ENCODE data around the gene FOXA3. TPM values are rescaled to one million over a fixed set of nuclear protein-coding genes. Genes with fewer than 3 reads are reported as not detected.

Gene FOXA3
- total RNA-seq, 1 donor from 2014 or later, result not detected

DNA sequence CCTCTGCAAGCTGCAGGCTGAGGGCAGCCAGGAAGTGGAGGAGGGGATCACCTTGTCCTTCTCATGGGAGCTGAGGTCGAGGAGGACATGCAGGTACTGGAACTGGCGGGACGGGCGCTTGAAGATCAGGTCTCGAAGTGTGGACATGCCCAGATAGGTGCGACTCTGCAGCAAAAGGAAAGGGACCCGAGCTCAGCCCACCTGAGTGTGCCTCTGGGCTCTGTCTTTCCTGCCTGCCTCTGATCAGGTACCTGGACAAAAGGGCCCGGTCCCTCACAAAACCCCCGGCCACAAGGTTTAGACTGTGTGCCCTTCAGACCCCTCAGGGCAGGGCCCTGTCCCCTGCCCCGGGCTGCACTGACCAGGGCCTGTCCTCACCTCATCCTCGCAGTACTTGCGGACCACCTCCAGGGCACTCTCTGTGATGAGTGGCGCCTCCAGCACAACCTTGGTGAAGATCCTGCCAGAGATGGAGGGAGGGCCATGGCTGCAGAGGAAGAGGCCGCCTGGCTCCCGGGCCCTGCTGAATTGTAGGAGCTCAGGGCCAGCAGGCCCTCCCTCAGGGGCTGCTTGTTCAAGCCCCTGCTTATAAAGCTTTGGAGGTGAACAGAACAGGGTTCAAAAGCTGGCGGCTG lies 36.5 kb upstream of the FOXA3 start:
- H3K27ac ChIP-seq (ENCODE audit: low read depth, low read length), result no peak overlapping the region
- H3K9me3 ChIP-seq (ENCODE audit: control insufficient read depth in 3 of 3, low read length in 3 of 3), result no peaks in the 10 kb centered on the region
- no peaks in the 10 kb centered on the region for H3K27me3 ChIP-seq (ENCODE audit: control insufficient read depth in 3 of 3, insufficient read depth in 3 of 3, low read length in 3 of 3)
- H3K36me3 ChIP-seq (ENCODE audit: control insufficient read depth in 3 of 3, insufficient read depth in 3 of 3, low read length in 3 of 3), result peaks cover 80 to 94% (median 81%) of the 10 kb centered on the region in 3 donors
- no peak overlapping the region for H3K9ac ChIP-seq (ENCODE audit: low read depth in 1 of 3, low read length in 3 of 3)
- no peak overlapping the region for H3K4me3 ChIP-seq (ENCODE audit: low read length in 3 of 3)
- peaks cover 0 to 8% (median 6%) of the 10 kb centered on the region in 3 donors for H3K4me1 ChIP-seq (ENCODE audit: control insufficient read depth in 3 of 3, insufficient read depth in 3 of 3, low read length in 3 of 3)

- no peaks in the 10 kb centered on the region for H3K9me3 ChIP-seq (ENCODE audit: control insufficient read depth in 3 of 3, low read length in 3 of 3)
- peaks cover 72 to 85% (median 73%) of the 10 kb centered on the region in 3 donors for H3K36me3 ChIP-seq (ENCODE audit: control insufficient read depth in 3 of 3, insufficient read depth in 3 of 3, low read length in 3 of 3)
- H3K4me1 ChIP-seq (ENCODE audit: control insufficient read depth in 3 of 3, insufficient read depth in 3 of 3, low read length in 3 of 3), result peaks cover 0 to 8% (median 6%) of the 10 kb centered on the region in 3 donors
- H3K27ac ChIP-seq (ENCODE audit: low read depth, low read length), result no peak overlapping the region
- H3K27me3 ChIP-seq (ENCODE audit: control insufficient read depth in 3 of 3, insufficient read depth in 3 of 3, low read length in 3 of 3), result no peaks in the 10 kb centered on the region
- H3K4me3 ChIP-seq (ENCODE audit: low read length in 3 of 3), result no peak overlapping the region
- no peak overlapping the region for H3K9ac ChIP-seq (ENCODE audit: low read depth in 1 of 3, low read length in 3 of 3)
These were observed 35.6 kb upstream of the FOXA3 start for GRCh38 chr19:45828523-45828922.

GRCh38 chr19:45828945-45829344 lies 35.2 kb upstream of the FOXA3 start:
- Histone ChIP-seq H3K9ac (ENCODE audit: low read depth in 1 of 3, low read length in 3 of 3) (no peak overlapping the region), H3K36me3 (ENCODE audit: control insufficient read depth in 3 of 3, insufficient read depth in 3 of 3, low read length in 3 of 3) (peaks cover 69 to 82% (median 71%) of the 10 kb centered on the region in 3 donors), H3K27ac (ENCODE audit: low read depth, low read length) (no peak overlapping the region), H3K4me1 (ENCODE audit: control insufficient read depth in 3 of 3, insufficient read depth in 3 of 3, low read length in 3 of 3) (peaks cover 0 to 7% (median 6%) of the 10 kb centered on the region in 3 donors), H3K4me3 (ENCODE audit: low read length in 3 of 3) (no peak overlapping the region), H3K9me3 (ENCODE audit: control insufficient read depth in 3 of 3, low read length in 3 of 3) (no peaks in the 10 kb centered on the region), H3K27me3 (ENCODE audit: control insufficient read depth in 3 of 3, insufficient read depth in 3 of 3, low read length in 3 of 3) (no peaks in the 10 kb centered on the region)

- H3K27me3 ChIP-seq (ENCODE audit: control insufficient read depth in 3 of 3, insufficient read depth in 3 of 3, low read length in 3 of 3), result no peaks in the 10 kb centered on the region
- H3K36me3 ChIP-seq (ENCODE audit: control insufficient read depth in 3 of 3, insufficient read depth in 3 of 3, low read length in 3 of 3), result peaks cover 46 to 68% (median 60%) of the 10 kb centered on the region in 3 donors
- no peak overlapping the region for H3K27ac ChIP-seq (ENCODE audit: low read depth, low read length)
- H3K4me1 ChIP-seq (ENCODE audit: control insufficient read depth in 3 of 3, insufficient read depth in 3 of 3, low read length in 3 of 3), result no peaks in the 10 kb centered on the region
- H3K9me3 ChIP-seq (ENCODE audit: control insufficient read depth in 3 of 3, low read length in 3 of 3), result no peaks in the 10 kb centered on the region
- no peak overlapping the region for H3K9ac ChIP-seq (ENCODE audit: low read depth in 1 of 3, low read length in 3 of 3)
- H3K4me3 ChIP-seq (ENCODE audit: low read length in 3 of 3), result no peak overlapping the region
These were observed 29.2 kb upstream of the FOXA3 start for GRCh38 chr19:45834970-45835369.

GRCh38 chr19:45842198-45842597 lies 21.9 kb upstream of the FOXA3 start:
- peaks cover 48 to 74% (median 61%) of the 10 kb centered on the region in 3 donors for H3K36me3 ChIP-seq (ENCODE audit: control insufficient read depth in 3 of 3, insufficient read depth in 3 of 3, low read length in 3 of 3)
- no peak overlapping the region for H3K9ac ChIP-seq (ENCODE audit: low read depth in 1 of 3, low read length in 3 of 3)
- H3K27me3 ChIP-seq (ENCODE audit: control insufficient read depth in 3 of 3, insufficient read depth in 3 of 3, low read length in 3 of 3), result no peaks in the 10 kb centered on the region
- no peak overlapping the region for H3K4me3 ChIP-seq (ENCODE audit: low read length in 3 of 3)
- H3K4me1 ChIP-seq (ENCODE audit: control insufficient read depth in 3 of 3, insufficient read depth in 3 of 3, low read length in 3 of 3), result no peaks in the 10 kb centered on the region
- no peak overlapping the region for H3K27ac ChIP-seq (ENCODE audit: low read depth, low read length)
- no peaks in the 10 kb centered on the region for H3K9me3 ChIP-seq (ENCODE audit: control insufficient read depth in 3 of 3, low read length in 3 of 3)

DNA sequence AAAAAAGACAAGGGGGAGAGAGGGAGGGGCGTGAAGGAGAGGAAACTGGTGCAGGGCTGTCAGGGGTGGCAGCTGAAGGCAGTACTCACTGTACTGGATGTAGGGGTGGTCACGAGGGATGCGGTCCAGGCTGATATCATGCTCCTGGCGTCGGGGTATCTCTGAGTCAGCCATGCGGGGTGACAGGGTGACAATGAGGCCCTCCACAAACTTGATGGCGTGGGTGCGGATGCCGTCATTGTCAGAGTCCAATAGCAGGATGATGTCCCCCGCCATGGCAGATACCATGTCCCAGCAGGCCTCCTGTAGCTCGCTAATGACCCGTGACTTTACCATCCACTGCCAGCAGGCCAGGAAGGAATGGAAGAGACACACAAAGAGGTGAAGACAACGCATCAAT lies 16.5 kb upstream of the FOXA3 start:
- H3K4me1 ChIP-seq (ENCODE audit: control insufficient read depth in 3 of 3, insufficient read depth in 3 of 3, low read length in 3 of 3), result no peaks in the 10 kb centered on the region
- H3K9me3 ChIP-seq (ENCODE audit: control insufficient read depth in 3 of 3, low read length in 3 of 3), result no peaks in the 10 kb centered on the region
- H3K27me3 ChIP-seq (ENCODE audit: control insufficient read depth in 3 of 3, insufficient read depth in 3 of 3, low read length in 3 of 3), result no peaks in the 10 kb centered on the region
- H3K4me3 ChIP-seq (ENCODE audit: low read length in 3 of 3), result no peak overlapping the region
- H3K27ac ChIP-seq (ENCODE audit: low read depth, low read length), result no peak overlapping the region
- H3K36me3 ChIP-seq (ENCODE audit: control insufficient read depth in 3 of 3, insufficient read depth in 3 of 3, low read length in 3 of 3), result peaks cover 59 to 75% (median 72%) of the 10 kb centered on the region in 3 donors
- no peak overlapping the region for H3K9ac ChIP-seq (ENCODE audit: low read depth in 1 of 3, low read length in 3 of 3)

GRCh38 chr19:45848922-45849321 lies 15.2 kb upstream of the FOXA3 start:
- Histone ChIP-seq H3K27me3 (ENCODE audit: control insufficient read depth in 3 of 3, insufficient read depth in 3 of 3, low read length in 3 of 3) (no peaks in the 10 kb centered on the region), H3K36me3 (ENCODE audit: control insufficient read depth in 3 of 3, insufficient read depth in 3 of 3, low read length in 3 of 3) (peaks cover 57 to 74% (median 73%) of the 10 kb centered on the region in 3 donors), H3K9ac (ENCODE audit: low read depth in 1 of 3, low read length in 3 of 3) (no peak overlapping the region), H3K4me1 (ENCODE audit: control insufficient read depth in 3 of 3, insufficient read depth in 3 of 3, low read length in 3 of 3) (no peaks in the 10 kb centered on the region), H3K4me3 (ENCODE audit: low read length in 3 of 3) (no peak overlapping the region), H3K27ac (ENCODE audit: low read depth, low read length) (no peak overlapping the region), H3K9me3 (ENCODE audit: control insufficient read depth in 3 of 3, low read length in 3 of 3) (no peaks in the 10 kb centered on the region)

DNA sequence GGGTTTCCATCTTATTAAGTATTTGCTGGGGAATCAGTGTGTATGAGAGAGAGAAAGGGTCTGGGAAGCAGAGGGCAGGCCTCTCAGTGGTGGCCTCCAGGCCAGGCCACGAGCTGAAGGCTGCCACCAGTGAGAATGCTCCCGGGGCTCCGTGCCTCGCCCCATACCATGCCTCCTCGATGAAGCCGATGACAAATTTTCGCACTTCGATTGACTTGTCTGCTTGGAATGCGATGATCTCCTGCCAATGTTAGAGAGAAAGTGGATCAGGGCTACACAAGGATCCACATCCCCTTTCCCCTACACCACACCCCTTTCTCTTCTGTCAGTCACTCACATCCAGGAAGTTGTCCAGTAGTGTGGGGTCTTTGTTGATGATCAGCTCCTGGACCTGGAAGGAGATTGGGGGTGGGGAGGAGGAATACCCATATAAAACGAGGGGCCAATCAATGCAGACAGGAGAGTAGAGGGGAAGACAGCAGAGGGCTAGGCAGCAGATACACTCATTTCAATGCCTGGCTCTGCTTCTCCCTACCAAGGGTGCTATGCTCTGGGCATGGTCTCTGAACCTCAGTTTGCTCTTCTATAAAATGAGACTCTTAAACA lies 11.9 kb upstream of the FOXA3 start:
- no peak overlapping the region for H3K27ac ChIP-seq (ENCODE audit: low read depth, low read length)
- H3K4me1 ChIP-seq (ENCODE audit: control insufficient read depth in 3 of 3, insufficient read depth in 3 of 3, low read length in 3 of 3), result no peaks in the 10 kb centered on the region
- H3K4me3 ChIP-seq (ENCODE audit: low read length in 3 of 3), result no peak overlapping the region
- peaks cover 54 to 64% (median 59%) of the 10 kb centered on the region in 3 donors for H3K36me3 ChIP-seq (ENCODE audit: control insufficient read depth in 3 of 3, insufficient read depth in 3 of 3, low read length in 3 of 3)
- H3K9ac ChIP-seq (ENCODE audit: low read depth in 1 of 3, low read length in 3 of 3), result no peak overlapping the region
- no peaks in the 10 kb centered on the region for H3K9me3 ChIP-seq (ENCODE audit: control insufficient read depth in 3 of 3, low read length in 3 of 3)
- no peaks in the 10 kb centered on the region for H3K27me3 ChIP-seq (ENCODE audit: control insufficient read depth in 3 of 3, insufficient read depth in 3 of 3, low read length in 3 of 3)

GRCh38 chr19:45852983-45853382 lies 11.1 kb upstream of the FOXA3 start:
- Histone ChIP-seq H3K9me3 (ENCODE audit: control insufficient read depth in 3 of 3, low read length in 3 of 3) (no peaks in the 10 kb centered on the region), H3K27ac (ENCODE audit: low read depth, low read length) (no peak overlapping the region), H3K27me3 (ENCODE audit: control insufficient read depth in 3 of 3, insufficient read depth in 3 of 3, low read length in 3 of 3) (no peaks in the 10 kb centered on the region), H3K4me1 (ENCODE audit: control insufficient read depth in 3 of 3, insufficient read depth in 3 of 3, low read length in 3 of 3) (no peaks in the 10 kb centered on the region), H3K36me3 (ENCODE audit: control insufficient read depth in 3 of 3, insufficient read depth in 3 of 3, low read length in 3 of 3) (peaks cover 47 to 57% (median 52%) of the 10 kb centered on the region in 3 donors), H3K4me3 (ENCODE audit: low read length in 3 of 3) (no peak overlapping the region), H3K9ac (ENCODE audit: low read depth in 1 of 3, low read length in 3 of 3) (no peak overlapping the region)

- Histone ChIP-seq H3K27me3 (ENCODE audit: control insufficient read depth in 3 of 3, insufficient read depth in 3 of 3, low read length in 3 of 3) (no peaks in the 10 kb centered on the region), H3K36me3 (ENCODE audit: control insufficient read depth in 3 of 3, insufficient read depth in 3 of 3, low read length in 3 of 3) (peaks cover 40 to 49% (median 49%) of the 10 kb centered on the region in 3 donors)
These were observed 9.9 kb upstream of the FOXA3 start for GRCh38 chr19:45854167-45854778.

More at GRCh38 chr19:45854167-45854778, 9.9 kb upstream of the FOXA3 start:
- H3K4me3 ChIP-seq (ENCODE audit: low read length in 3 of 3), result no peak overlapping the region
- H3K4me1 ChIP-seq (ENCODE audit: control insufficient read depth in 3 of 3, insufficient read depth in 3 of 3, low read length in 3 of 3), result no peaks in the 10 kb centered on the region
- no peaks in the 10 kb centered on the region for H3K9me3 ChIP-seq (ENCODE audit: control insufficient read depth in 3 of 3, low read length in 3 of 3)
- no peak overlapping the region for H3K9ac ChIP-seq (ENCODE audit: low read depth in 1 of 3, low read length in 3 of 3)
- no peak overlapping the region for H3K27ac ChIP-seq (ENCODE audit: low read depth, low read length)

Data from skeletal muscle tissue (tissue), 4 donors.